Common myeloid progenitor, CD34-positive (primary cell): ENCODE results near the gene CLEC16A.
"Not testable (repeated sequence)": the region's sequence is repeated elsewhere in the genome, so short reads cannot be mapped to it uniquely, and the experiment has no call there.

Experiments used
- CTCF ChIA-PET: fragments of 350-600 bp; sonication (Branson Sonifier 250); formaldehyde crosslinking; loops from one replicate; lab custom pipeline; 2021; ENCODE audit warnings: antibody characterized with exemption; lab: Charles Lee
- POLR2A ChIA-PET: fragments of 350-600 bp; sonication (Branson Sonifier 250); formaldehyde crosslinking; loops from one replicate; lab custom pipeline; 2021; ENCODE audit warnings: antibody characterized with exemption; lab: Charles Lee
- DNase-seq, 3 donors: peaks; one replicate each; pipeline versions ENCODE4 v3.0.0 to v3.0.0-alpha.2; 2013
- H3K27ac ChIP-seq, 2 experiments: 1 replicate in 1 of 2; 2 replicates in 1 of 2; pipeline ENCODE4 v1.7.0; 2013; ENCODE audit warnings: inconsistent platforms in 2 of 2, low read length in 2 of 2, mild to moderate bottlenecking in 2 of 2, low read depth in 1 of 2, moderate library complexity in 1 of 2; ENCODE audit not compliant: severe bottlenecking in 2 of 2, insufficient read depth in 1 of 2, poor library complexity in 1 of 2
- H3K27me3 ChIP-seq, 5 experiments: replicated peaks in 2 of 5; 1 replicate in 3 of 5; 2 replicates in 2 of 5; pipeline versions ENCODE4 v1.6.1 to v1.7.0; 2013; ENCODE audit warnings: low read length in 4 of 5, mild to moderate bottlenecking in 2 of 5, moderate library complexity in 2 of 5, inconsistent platforms in 1 of 5; ENCODE audit not compliant: insufficient read depth in 5 of 5, control insufficient read depth in 4 of 5
- H3K36me3 ChIP-seq, 4 experiments: 1 replicate in 2 of 4; 2 replicates in 2 of 4; pipeline versions ENCODE4 v1.6.1 to v1.7.0; 2013; ENCODE audit warnings: low read length in 3 of 4, control low read depth in 1 of 4, mild to moderate bottlenecking in 1 of 4; ENCODE audit not compliant: control insufficient read depth in 4 of 4, insufficient read depth in 4 of 4
- H3K4me1 ChIP-seq, 4 experiments: 1 replicate in 3 of 4; 2 replicates in 1 of 4; pipeline versions ENCODE4 v1.6.1 to v1.7.1; 2013; ENCODE audit warnings: low read length in 3 of 4, mild to moderate bottlenecking in 3 of 4, control low read depth in 1 of 4, inconsistent platforms in 1 of 4, moderate library complexity in 1 of 4; ENCODE audit not compliant: control insufficient read depth in 4 of 4, insufficient read depth in 4 of 4; ENCODE audit errors: control extremely low read depth in 1 of 4
- H3K4me3 ChIP-seq, 7 experiments: 1 replicate in 4 of 7; 2 replicates in 3 of 7; pipeline versions ENCODE4 v1.5.1 to v1.7.0; 2013; ENCODE audit warnings: mild to moderate bottlenecking in 7 of 7, low read length in 6 of 7, moderate library complexity in 6 of 7, inconsistent platforms in 2 of 7, low read depth in 2 of 7, control low read depth in 1 of 7; ENCODE audit not compliant: insufficient read depth in 4 of 7, control insufficient read depth in 1 of 7; ENCODE audit errors: extremely low read depth in 1 of 7
- H3K9me3 ChIP-seq, 5 experiments: 1 replicate in 4 of 5; 2 replicates in 1 of 5; pipeline versions ENCODE4 v1.6.1 to v1.7.1; 2013; ENCODE audit warnings: low read length in 4 of 5, mild to moderate bottlenecking in 2 of 5, inconsistent platforms in 1 of 5, low read depth in 1 of 5, moderate library complexity in 1 of 5; ENCODE audit not compliant: control insufficient read depth in 4 of 5, insufficient read depth in 2 of 5; ENCODE audit errors: control extremely low read depth in 1 of 5
- WGBS: methylation state at CpG from one replicate; pipeline ENCODE4 v1.1.5; 2013; ENCODE audit not compliant: insufficient coverage; 5-methylcytosine and 5-hydroxymethylcytosine counted together

The CLEC16A gene

GRCh38 chr16:10939649-10940234 lies 4.6 kb upstream of the CLEC16A start:
- POLR2A ChIA-PET: no interaction called here
- no peaks in the 10 kb centered on the region for H3K9me3 ChIP-seq
- peaks cover 0 to 19% (median 5%) of the 10 kb centered on the region in 4 experiments for H3K36me3 ChIP-seq
- H3K4me3 ChIP-seq: peak overlapping the region in 4 of 7 experiments; percentile 62 to 85 (median 77)
- no peak for DNase-seq
- no peaks in the 10 kb centered on the region for H3K27me3 ChIP-seq
- CTCF ChIA-PET: interaction anchor here (0.7 to 1.2 kb wide), 5 partner anchors 9 to 52 kb away, joined by 3 to 4 read pairs (median 3); no protein-coding TSS in a partner anchor
- peaks cover 19 to 73% (median 67%) of the 10 kb centered on the region in 4 experiments for H3K4me1 ChIP-seq
- H3K27ac ChIP-seq: no peak overlapping the region
- WGBS: 98% methylated on average over 5 of the region's 7 CpGs

DNA sequence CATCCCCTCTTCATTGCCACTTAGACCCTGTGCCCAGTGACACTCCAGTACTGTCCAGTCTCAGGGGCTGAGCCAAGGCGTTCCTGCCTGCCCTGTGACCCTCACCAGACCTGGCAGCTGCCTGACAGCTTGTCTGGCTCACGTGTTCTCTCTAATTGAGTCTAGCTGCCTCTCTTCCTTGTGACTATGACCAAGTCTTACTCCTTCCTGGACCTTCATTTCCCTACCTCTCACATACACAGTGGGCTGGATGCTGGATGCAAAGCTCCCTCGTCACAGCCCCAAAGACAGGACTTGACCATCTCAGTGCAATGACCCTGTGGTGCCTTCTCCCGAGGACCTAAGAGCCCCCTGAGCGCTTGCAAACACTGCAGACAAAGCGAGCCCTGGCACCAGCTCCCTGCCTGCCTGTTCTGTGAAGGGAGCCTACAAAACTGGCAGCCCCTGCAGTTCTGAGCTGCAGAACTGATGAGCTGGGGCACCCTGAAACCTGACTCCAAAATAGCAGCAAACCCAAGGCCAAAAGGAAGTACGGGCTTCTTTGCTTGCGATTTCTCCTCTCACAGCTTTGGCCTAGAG lies 3.8 kb upstream of the CLEC16A start:
- Histone ChIP-seq H3K9me3 (no peaks in the 10 kb centered on the region), H3K27ac (peak overlapping the region in 1 of 2 experiments; percentile 31), H3K36me3 (peaks cover 0 to 15% (median under 1%) of the 10 kb centered on the region in 4 experiments), H3K4me3 (peak overlapping the region; percentile 40 to 85 (median 72)), H3K27me3 (no peaks in the 10 kb centered on the region), H3K4me1 (peaks cover 24 to 79% (median 75%) of the 10 kb centered on the region in 4 experiments)
- DNase-seq: no peak
- POLR2A ChIA-PET: no interaction called here
- CTCF ChIA-PET: interaction anchor here (1.1 kb wide), 2 partner anchors 9 to 21 kb away, joined by 4 to 5 read pairs; no protein-coding TSS in a partner anchor
- 32% methylated on average over 7 of the region's 8 CpGs for WGBS

GRCh38 chr16:10941127-10941933 lies 3.0 kb upstream of the CLEC16A start:
- peak overlapping the region; percentile 40 to 85 (median 72) for H3K4me3 ChIP-seq
- 5% methylated on average over 14 of the region's 36 CpGs for WGBS
- DNase-seq: no peak
- H3K27ac ChIP-seq: peak overlapping the region in 1 of 2 experiments; percentile 31
- no peaks in the 10 kb centered on the region for H3K27me3 ChIP-seq
- no peaks in the 10 kb centered on the region for H3K9me3 ChIP-seq
- ChIA-PET POLR2A (no interaction called here), CTCF (interaction anchor here (1.0 to 1.4 kb wide), 4 partner anchors 9 to 54 kb away, joined by 3 to 5 read pairs (median 4); no protein-coding TSS in a partner anchor)
- peaks cover 0 to 15% (median 0%) of the 10 kb centered on the region in 4 experiments for H3K36me3 ChIP-seq
- peaks cover 24 to 81% (median 75%) of the 10 kb centered on the region in 4 experiments for H3K4me1 ChIP-seq

DNA sequence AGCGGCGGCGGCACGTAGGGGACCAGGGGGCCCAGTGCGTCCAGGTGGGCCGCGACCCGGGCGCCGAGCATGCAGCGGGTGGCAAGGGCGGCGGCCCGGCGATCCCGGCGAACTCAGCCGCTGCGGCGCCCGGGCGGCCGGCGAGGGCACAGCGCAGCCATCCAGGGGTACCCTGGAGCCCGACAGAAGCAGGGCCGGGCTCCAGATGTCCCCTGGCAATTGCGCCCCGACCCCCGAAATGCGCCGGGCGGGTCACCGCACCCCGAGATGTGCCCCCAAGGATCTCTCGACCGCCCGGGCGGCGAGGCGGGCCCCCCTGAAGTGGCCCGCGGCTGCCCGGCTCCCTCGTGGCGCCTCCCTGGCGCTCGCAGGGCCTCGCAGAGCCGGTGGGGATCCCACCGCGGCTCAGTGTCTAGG lies 2.4 kb upstream of the CLEC16A start:
- Histone ChIP-seq H3K27ac (peak overlapping the region in 1 of 2 experiments; percentile 26), H3K36me3 (peaks cover 0 to 15% (median 0%) of the 10 kb centered on the region in 4 experiments), H3K4me1 (peaks cover 24 to 75% (median 69%) of the 10 kb centered on the region in 4 experiments), H3K4me3 (peak overlapping the region; percentile 40 to 85 (median 69))
- DNase-seq, H3K9me3 ChIP-seq, POLR2A ChIA-PET, H3K27me3 ChIP-seq: not testable (repeated sequence)
- 0% methylated on average over 38 of the region's 52 CpGs for WGBS
- CTCF ChIA-PET: interaction anchor here (0.7 to 1.4 kb wide), 5 partner anchors 9 to 415 kb away, joined by 3 to 4 read pairs (median 3); no protein-coding TSS in a partner anchor

DNA sequence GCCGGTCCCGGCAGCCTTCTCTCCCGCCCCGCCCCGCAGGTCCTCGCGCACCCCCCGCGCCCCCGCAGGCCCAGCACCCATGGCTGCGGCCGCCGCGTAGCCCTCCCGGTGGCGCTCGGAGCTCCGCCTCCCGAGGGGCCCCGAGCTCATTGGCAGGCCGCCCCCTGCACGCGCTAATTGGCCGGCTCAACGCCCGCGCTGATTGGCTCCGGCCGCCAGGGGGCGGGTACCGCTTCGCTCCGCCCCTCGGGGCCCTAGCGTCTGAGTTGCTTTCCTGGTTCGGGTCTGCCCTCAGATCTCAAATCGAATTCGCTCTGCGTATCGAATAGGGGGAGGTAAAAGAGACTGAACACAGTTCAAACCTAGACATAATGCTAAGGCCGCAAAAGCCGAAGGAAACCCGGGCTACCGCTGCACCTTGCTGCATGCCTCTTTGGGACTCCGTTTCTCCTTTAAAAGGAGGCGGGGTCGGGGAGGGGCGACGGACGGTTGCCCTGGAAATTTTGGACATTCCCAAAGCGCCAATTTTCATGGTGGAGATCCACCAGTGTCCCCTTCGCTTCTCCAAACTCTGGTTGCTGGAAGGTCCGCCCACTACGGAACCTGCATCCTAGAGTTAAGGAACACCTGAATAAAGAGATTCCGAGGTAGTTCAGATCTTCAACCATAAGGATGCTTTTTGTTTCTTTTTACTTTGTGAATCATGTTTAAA lies 1.9 kb upstream of the CLEC16A start, which contains the start of gene DEXI:
TSS of gene DEXI (minus strand) at position 117 of the 712 bp plus-strand sequence. CDS start 463 bp downstream, outside the sequence.
- H3K4me3 ChIP-seq: peak within 1 kb of the TSS; percentile 40 to 85 (median 72)
- H3K9me3 ChIP-seq: no peaks in the 10 kb centered on the region
- peak within 1 kb of the TSS in 1 of 2 experiments; percentile 44 for H3K27ac ChIP-seq
- DNase-seq: peak; percentile 89 to 91 (median 91)
- ChIA-PET POLR2A (no interaction called here), CTCF (interaction anchor here (0.7 to 1.4 kb wide), 5 partner anchors 10 to 414 kb away, joined by 3 to 4 read pairs (median 3); no protein-coding TSS in a partner anchor)
- H3K36me3 ChIP-seq: peaks cover 0 to 11% (median 0%) of the 10 kb centered on the region in 4 experiments
- peaks cover 24 to 73% (median 63%) of the 10 kb centered on the region in 4 experiments for H3K4me1 ChIP-seq
- no peaks in the 10 kb centered on the region for H3K27me3 ChIP-seq
- 3% methylated on average over 43 of the region's 55 CpGs for WGBS

GRCh38 chr16:10943064-10943353 lies 1.4 kb upstream of the CLEC16A start:
- Histone ChIP-seq H3K36me3 (peaks cover 0 to 11% (median 0%) of the 10 kb centered on the region in 4 experiments), H3K4me1 (peaks cover 24 to 68% (median 58%) of the 10 kb centered on the region in 4 experiments), H3K27ac (no peak overlapping the region), H3K4me3 (peak overlapping the region in 4 of 7 experiments; percentile 69 to 85 (median 78)), H3K9me3 (no peaks in the 10 kb centered on the region), H3K27me3 (no peaks in the 10 kb centered on the region)
- ChIA-PET CTCF (interaction anchor here (1.4 kb wide), 1 partner anchor 413 kb away, joined by 4 read pairs; no protein-coding TSS in a partner anchor), POLR2A (no interaction called here)
- DNase-seq: no peak
- WGBS: 70% methylated on average over 3 of the region's 7 CpGs
